ENCODE data around the gene CPPED1. TPM values are rescaled to one million over a fixed set of nuclear protein-coding genes. Genes with fewer than 3 reads are reported as not detected.

Gene CPPED1
- total and polyA plus RNA-seq, 2 of the 4 experiments (the other 2 are of a cell fraction), result 5.1 to 6.5 TPM

DNA sequence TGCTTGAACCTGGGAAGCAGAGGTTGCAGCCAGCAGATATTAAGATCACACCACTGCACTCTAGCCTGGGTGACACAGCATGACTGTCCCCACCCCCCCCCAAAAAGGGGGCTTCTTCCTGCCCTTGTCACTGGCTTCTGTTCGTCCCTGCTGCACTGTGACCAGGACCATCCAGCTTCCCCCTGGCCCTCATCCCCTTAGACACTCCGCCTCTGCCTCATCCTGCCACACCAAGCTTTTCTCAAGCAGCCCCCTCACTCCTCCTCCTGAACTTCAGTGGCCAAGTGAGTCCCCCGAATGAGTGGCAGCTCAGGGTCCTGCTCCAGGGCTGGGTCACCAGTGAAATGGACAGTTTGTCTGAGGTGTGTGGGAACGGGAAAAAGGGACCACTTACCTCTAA is 177.3 kb downstream of the CPPED1 start:
- Histone ChIP-seq H2BK20ac (ENCODE audit: low read depth, low read length) (no peak overlapping the region), H2BK5ac (ENCODE audit: low read depth, low read length, poor library complexity, severe bottlenecking) (no peak overlapping the region), H3K4me1 (ENCODE audit: control insufficient read depth, insufficient read depth, low read length) (no peaks in the 10 kb centered on the region), H4K8ac (ENCODE audit: low read depth in 2 of 2, low read length in 2 of 2) (no peak overlapping the region), H3K36me3 (ENCODE audit: control insufficient read depth, insufficient read depth, low read length) (no peaks in the 10 kb centered on the region), H4K91ac (ENCODE audit: insufficient read depth, low read depth, low read length) (no peak overlapping the region), H3K56ac (ENCODE audit: extremely low read depth, insufficient read depth, low read length) (no peak overlapping the region), H3K4ac (ENCODE audit: low read depth, low read length) (no peak overlapping the region), H4K20me1 (ENCODE audit: insufficient read depth, low read length) (no peaks in the 10 kb centered on the region), H3K9me3 (ENCODE audit: control insufficient read depth, insufficient read depth, low read length) (0 out of 2 replicates have a peak, but pooled peaks cover 2% of the 10 kb centered on the region), H3K27me3 (ENCODE audit: control insufficient read depth, insufficient read depth, low read length) (no peaks in the 10 kb centered on the region), H2AK5ac (ENCODE audit: low read depth, low read length) (no peak overlapping the region), H3K18ac (ENCODE audit: low read depth, low read length) (no peak overlapping the region), H2BK15ac (ENCODE audit: low read depth, low read length) (no peak overlapping the region), H3K4me2 (ENCODE audit: low read depth, low read length) (no peak overlapping the region), H2AK9ac (replicated peaks; ENCODE audit: low read depth, low read length, poor library complexity) (no peak overlapping the region), H3K27ac (ENCODE audit: insufficient read depth, low read length) (no peak overlapping the region), H3K23ac (ENCODE audit: low read depth, low read length) (no peak overlapping the region), H2BK120ac (ENCODE audit: low read depth, low read length) (no peak overlapping the region), H4K5ac (ENCODE audit: low read depth, low read length) (no peak overlapping the region), H3K9me1 (ENCODE audit: insufficient read depth, low read length) (no peaks in the 10 kb centered on the region), H3K14ac (replicated peaks; ENCODE audit: low read depth, low read length) (no peak overlapping the region), H3K79me1 (ENCODE audit: low read depth in 1 of 2, low read length in 2 of 2) (no peaks in the 10 kb centered on the region), H3K4me3 (ENCODE audit: insufficient read depth, low read depth, low read length) (no peak overlapping the region), H3K9ac (ENCODE audit: low read depth, low read length) (no peak overlapping the region), H2AFZ (replicated peaks; ENCODE audit: low read length, poor library complexity) (no peak overlapping the region)
- dilution Hi-C loops (cut with HindIII; ENCODE audit: low sequenced_read_pairs, unreplicated experiment) (no loop called here), intact Hi-C loops (cut with micrococcal nuclease) (no loop called here), in situ Hi-C loops (cut with MboI; ENCODE audit: low sequenced_read_pairs) (no loop called here)
- no TSS peak for BruUV-seq (replicated peaks)
- WGBS, 2 experiments (ENCODE audit: extremely low coverage in 2 of 2, insufficient read length in 1 of 2), result 0% methylated on average over 2 of the region's 4 CpGs; no CpG with 5 or more reads in 1 of the 2 experiments
- CTCF ChIA-PET, result interaction anchor here (0.7 kb wide), 1 partner anchor 984 kb away, joined by 3 read pairs; no protein-coding TSS in a partner anchor
- ATAC-seq (ENCODE audit: low read depth), result no peak
- no peak for DNase-seq
- POLR2A ChIA-PET (ENCODE audit: unreplicated experiment), result no interaction called here
- TF ChIP-seq CHD1 (IDR thresholded peaks at IDR 0.05; ENCODE audit: low read depth, low read length) (no peak), BHLHE40 (IDR thresholded peaks at IDR 0.05; ENCODE audit: low read depth, low read length) (no peak), POLR2A (IDR thresholded peaks at IDR 0.05; ENCODE audit: low read depth, low read length) (no peak), NFE2L2 (IDR thresholded peaks at IDR 0.05; ENCODE audit: low read depth, low read length) (no peak), RFX5 (IDR thresholded peaks at IDR 0.05; ENCODE audit: low read depth, low read length) (no peak), MAZ (IDR thresholded peaks at IDR 0.05; ENCODE audit: borderline replicate concordance, low read depth, low read length) (no peak), CEBPB (IDR thresholded peaks at IDR 0.05; ENCODE audit: low read depth, low read length) (no peak), RAD21 (IDR thresholded peaks at IDR 0.05; ENCODE audit: low read length) (no peak), MXI1 (IDR thresholded peaks at IDR 0.05; ENCODE audit: borderline replicate concordance, low read depth, low read length) (no peak), SMC3 (IDR thresholded peaks at IDR 0.05; ENCODE audit: low read depth, low read length) (no peak), RCOR1 (IDR thresholded peaks at IDR 0.05; ENCODE audit: insufficient replicate concordance, low read length) (no peak)
- TF ChIP-seq, protein P1, sequence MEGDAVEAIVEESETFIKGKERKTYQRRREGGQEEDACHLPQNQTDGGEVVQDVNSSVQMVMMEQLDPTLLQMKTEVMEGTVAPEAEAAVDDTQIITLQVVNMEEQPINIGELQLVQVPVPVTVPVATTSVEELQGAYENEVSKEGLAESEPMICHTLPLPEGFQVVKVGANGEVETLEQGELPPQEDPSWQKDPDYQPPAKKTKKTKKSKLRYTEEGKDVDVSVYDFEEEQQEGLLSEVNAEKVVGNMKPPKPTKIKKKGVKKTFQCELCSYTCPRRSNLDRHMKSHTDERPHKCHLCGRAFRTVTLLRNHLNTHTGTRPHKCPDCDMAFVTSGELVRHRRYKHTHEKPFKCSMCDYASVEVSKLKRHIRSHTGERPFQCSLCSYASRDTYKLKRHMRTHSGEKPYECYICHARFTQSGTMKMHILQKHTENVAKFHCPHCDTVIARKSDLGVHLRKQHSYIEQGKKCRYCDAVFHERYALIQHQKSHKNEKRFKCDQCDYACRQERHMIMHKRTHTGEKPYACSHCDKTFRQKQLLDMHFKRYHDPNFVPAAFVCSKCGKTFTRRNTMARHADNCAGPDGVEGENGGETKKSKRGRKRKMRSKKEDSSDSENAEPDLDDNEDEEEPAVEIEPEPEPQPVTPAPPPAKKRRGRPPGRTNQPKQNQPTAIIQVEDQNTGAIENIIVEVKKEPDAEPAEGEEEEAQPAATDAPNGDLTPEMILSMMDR (conservative IDR thresholded peaks at IDR 0.05; ENCODE audit: low read depth, low read length), result no peak
- TF ChIP-seq, protein P2, sequence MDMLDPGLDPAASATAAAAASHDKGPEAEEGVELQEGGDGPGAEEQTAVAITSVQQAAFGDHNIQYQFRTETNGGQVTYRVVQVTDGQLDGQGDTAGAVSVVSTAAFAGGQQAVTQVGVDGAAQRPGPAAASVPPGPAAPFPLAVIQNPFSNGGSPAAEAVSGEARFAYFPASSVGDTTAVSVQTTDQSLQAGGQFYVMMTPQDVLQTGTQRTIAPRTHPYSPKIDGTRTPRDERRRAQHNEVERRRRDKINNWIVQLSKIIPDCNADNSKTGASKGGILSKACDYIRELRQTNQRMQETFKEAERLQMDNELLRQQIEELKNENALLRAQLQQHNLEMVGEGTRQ (IDR thresholded peaks at IDR 0.05; ENCODE audit: low read depth, low read length), result no peak
- TF ChIP-seq, protein P3, sequence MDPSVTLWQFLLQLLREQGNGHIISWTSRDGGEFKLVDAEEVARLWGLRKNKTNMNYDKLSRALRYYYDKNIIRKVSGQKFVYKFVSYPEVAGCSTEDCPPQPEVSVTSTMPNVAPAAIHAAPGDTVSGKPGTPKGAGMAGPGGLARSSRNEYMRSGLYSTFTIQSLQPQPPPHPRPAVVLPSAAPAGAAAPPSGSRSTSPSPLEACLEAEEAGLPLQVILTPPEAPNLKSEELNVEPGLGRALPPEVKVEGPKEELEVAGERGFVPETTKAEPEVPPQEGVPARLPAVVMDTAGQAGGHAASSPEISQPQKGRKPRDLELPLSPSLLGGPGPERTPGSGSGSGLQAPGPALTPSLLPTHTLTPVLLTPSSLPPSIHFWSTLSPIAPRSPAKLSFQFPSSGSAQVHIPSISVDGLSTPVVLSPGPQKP (IDR thresholded peaks at IDR 0.05; ENCODE audit: borderline replicate concordance, low read depth, low read length), result no peak

Measured in IMR-90 (cell line).